Thymus (tissue), 14 donors: ENCODE data around the gene SRSF3. TPM values are rescaled to one million over a fixed set of nuclear protein-coding genes. Genes with fewer than 3 reads are reported as not detected.

Experiments used
- DNase-seq, 9 donors: peaks; one replicate each; pipeline ENCODE4 v3.0.0-alpha.2; 2013; ENCODE audit warnings: low spot score in 9 of 9, low read depth in 6 of 9, missing footprints in 1 of 9
- H3K27ac ChIP-seq, 2 donors: one replicate each; pipeline ENCODE4 v1.5.1; 2013; ENCODE audit warnings: control low read depth in 1 of 2, low read depth in 1 of 2, low read length in 1 of 2, mild to moderate bottlenecking in 1 of 2, moderate library complexity in 1 of 2
- H3K27me3 ChIP-seq, 2 donors: one replicate each; pipeline ENCODE4 v1.5.1; 2013; ENCODE audit warnings: low read length in 1 of 2; ENCODE audit not compliant: control insufficient read depth in 2 of 2, insufficient read depth in 1 of 2
- H3K36me3 ChIP-seq, 2 donors: one replicate each; pipeline ENCODE4 v1.5.1; 2013; ENCODE audit warnings: low read length in 1 of 2, mild to moderate bottlenecking in 1 of 2, moderate library complexity in 1 of 2; ENCODE audit not compliant: control insufficient read depth in 2 of 2, insufficient read depth in 2 of 2
- H3K4me1 ChIP-seq, 2 donors: one replicate each; pipeline ENCODE4 v1.5.1; 2013; ENCODE audit warnings: low read length in 2 of 2; ENCODE audit not compliant: control insufficient read depth in 2 of 2, insufficient read depth in 2 of 2
- H3K4me3 ChIP-seq, 2 donors: one replicate each; pipeline ENCODE4 v1.5.1; 2013; ENCODE audit warnings: low read length in 2 of 2, control low read depth in 1 of 2, mild to moderate bottlenecking in 1 of 2
- H3K9me3 ChIP-seq, 2 donors: one replicate each; pipeline ENCODE4 v1.5.1; 2013; ENCODE audit warnings: low read length in 1 of 2, mild to moderate bottlenecking in 1 of 2; ENCODE audit not compliant: control insufficient read depth in 2 of 2, insufficient read depth in 1 of 2
- WGBS: extraction: QIAGEN DNeasy Blood & Tissue Kit; methylation state at CpG from one replicate; pipeline ENCODE4 v1.1.7; 2013; 5-methylcytosine and 5-hydroxymethylcytosine counted together
- long read RNA-seq, 10 donors: transcript quantifications; one replicate each; lab custom pipeline, GENCODE V29; 2026
- polyA plus RNA-seq: library from polyadenylated mRNA; stranded (reverse); fragments of 200-250 nt; gene quantifications from one replicate; pipeline ENCODE4 v1.2.3, GENCODE V29; 2013
- total RNA-seq: library from RNA; stranded (reverse); fragments of 120-200 nt; gene quantifications from one replicate; pipeline ENCODE4 v1.2.4, GENCODE V29; 2013
- donor health status: healthy.

SRSF3 gene
- total RNA-seq (454 TPM), polyA plus RNA-seq (299 TPM)
- long read RNA-seq, donor 1, full-length matches to known transcripts: 70 of 70 reads
- long read RNA-seq, donor 1, partial matches to known transcripts: 0 of 70 reads
- long read RNA-seq, donor 1, other reads (novel, unspliced or antisense): 0 of 70 reads
- long read RNA-seq, donor 2: 0 reads
- long read RNA-seq, donor 3, full-length matches to known transcripts: 885 of 1,064 reads
- long read RNA-seq, donor 3, partial matches to known transcripts: 150 of 1,064 reads
- long read RNA-seq, donor 3, other reads (novel, unspliced or antisense): 29 of 1,064 reads
- long read RNA-seq, donor 4, full-length matches to known transcripts: 226 of 261 reads
- long read RNA-seq, donor 4, partial matches to known transcripts: 29 of 261 reads
- long read RNA-seq, donor 4, other reads (novel, unspliced or antisense): 6 of 261 reads
- long read RNA-seq, donor 5, full-length matches to known transcripts: 850 of 1,026 reads
- long read RNA-seq, donor 5, partial matches to known transcripts: 145 of 1,026 reads
- long read RNA-seq, donor 5, other reads (novel, unspliced or antisense): 31 of 1,026 reads
- long read RNA-seq, donor 6, full-length matches to known transcripts: 277 of 301 reads
- long read RNA-seq, donor 6, partial matches to known transcripts: 19 of 301 reads
- long read RNA-seq, donor 6, other reads (novel, unspliced or antisense): 5 of 301 reads
- long read RNA-seq, donor 7, full-length matches to known transcripts: 466 of 529 reads
- long read RNA-seq, donor 7, partial matches to known transcripts: 56 of 529 reads
- long read RNA-seq, donor 7, other reads (novel, unspliced or antisense): 7 of 529 reads
- long read RNA-seq, donor 8, full-length matches to known transcripts: 146 of 173 reads
- long read RNA-seq, donor 8, partial matches to known transcripts: 20 of 173 reads
- long read RNA-seq, donor 8, other reads (novel, unspliced or antisense): 7 of 173 reads
- long read RNA-seq, donor 9, full-length matches to known transcripts: 350 of 388 reads
- long read RNA-seq, donor 9, partial matches to known transcripts: 38 of 388 reads
- long read RNA-seq, donor 9, other reads (novel, unspliced or antisense): 0 of 388 reads
- long read RNA-seq, donor 10, full-length matches to known transcripts: 286 of 334 reads
- long read RNA-seq, donor 10, partial matches to known transcripts: 32 of 334 reads
- long read RNA-seq, donor 10, other reads (novel, unspliced or antisense): 16 of 334 reads

GRCh38 chr6:36594029-36594815, at the start of gene SRSF3:
Gene SRSF3, plus strand, starts transcription at chr6:36594362. Its CDS starts 2,401 bp downstream, at chr6:36596763.
- peaks cover 25 to 45% of the 10 kb centered on the region in 2 donors for H3K4me1 ChIP-seq
- H3K27ac ChIP-seq: peak within 1 kb of the TSS; percentile 97 to 100
- H3K4me3 ChIP-seq: peak within 1 kb of the TSS; percentile 70 to 99
- no peaks in the 10 kb centered on the region for H3K27me3 ChIP-seq
- WGBS: under 1% methylated on average over 58 of the region's 58 CpGs
- H3K36me3 ChIP-seq: peaks cover 23 to 37% of the 10 kb centered on the region in 2 donors
- DNase-seq: peak; percentile 95 to 99 (median 98)
- H3K9me3 ChIP-seq: peaks cover 0 to 6% of the 10 kb centered on the region in 2 donors

- 42% methylated on average over 3 of the region's 3 CpGs for WGBS
- H3K27ac ChIP-seq: peak overlapping the region; percentile 92 to 93
- no peaks in the 10 kb centered on the region for H3K9me3 ChIP-seq
Measured at GRCh38 chr6:36545767-36546307, 48.3 kb upstream of the SRSF3 start.

GRCh38 chr6:36546308-36546919, 47.7 kb upstream of the SRSF3 start:
- under 1% methylated on average over 15 of the region's 15 CpGs for WGBS
- Histone ChIP-seq H3K9me3 (no peaks in the 10 kb centered on the region), H3K27ac (peak overlapping the region; percentile 92 to 93), H3K36me3 (peaks cover 0 to 7% of the 10 kb centered on the region in 2 donors), H3K4me3 (peak overlapping the region; percentile 75 to 96), H3K4me1 (peaks cover 19 to 38% of the 10 kb centered on the region in 2 donors), H3K27me3 (no peaks in the 10 kb centered on the region)
- DNase-seq: peak in 5 of 9 donors; percentile 15 to 60 (median 39)

More at GRCh38 chr6:36545767-36546307, 48.3 kb upstream of the SRSF3 start:
- Histone ChIP-seq H3K4me3 (peak overlapping the region; percentile 75 to 96), H3K36me3 (peaks cover 0 to 13% of the 10 kb centered on the region in 2 donors), H3K27me3 (no peaks in the 10 kb centered on the region), H3K4me1 (peaks cover 19 to 38% of the 10 kb centered on the region in 2 donors)
- peak in 2 of 9 donors; percentile 11 to 27 for DNase-seq

- WGBS: under 1% methylated on average over 51 of the region's 51 CpGs
- no peaks in the 10 kb centered on the region for H3K27me3 ChIP-seq
- no peaks in the 10 kb centered on the region for H3K9me3 ChIP-seq
- H3K4me3 ChIP-seq: peak within 1 kb of the TSS; percentile 75 to 96
- H3K36me3 ChIP-seq: peaks cover 0 to 3% of the 10 kb centered on the region in 2 donors
- peak within 1 kb of the TSS; percentile 92 to 93 for H3K27ac ChIP-seq
- peaks cover 19 to 34% of the 10 kb centered on the region in 2 donors for H3K4me1 ChIP-seq
- DNase-seq: peak; percentile 68 to 94 (median 87)
Measured at GRCh38 chr6:36546920-36547645, 47.1 kb upstream of the SRSF3 start, which contains the start of gene STK38. Gene STK38, minus strand, starts transcription at chr6:36547479. Its CDS starts 7,277 bp downstream, at chr6:36540202.

GRCh38 chr6:36547646-36548400, 46.3 kb upstream of the SRSF3 start:
- no peaks in the 10 kb centered on the region for H3K36me3 ChIP-seq
- peak in 3 of 9 donors; percentile 13 to 37 (median 17) for DNase-seq
- H3K9me3 ChIP-seq: no peaks in the 10 kb centered on the region
- peaks cover 19 to 32% of the 10 kb centered on the region in 2 donors for H3K4me1 ChIP-seq
- peak overlapping the region; percentile 12 to 96 for H3K4me3 ChIP-seq
- 61% methylated on average over 13 of the region's 13 CpGs for WGBS
- H3K27ac ChIP-seq: peak overlapping the region; percentile 76 to 93
- no peaks in the 10 kb centered on the region for H3K27me3 ChIP-seq

GRCh38 chr6:36548401-36548743, 45.8 kb upstream of the SRSF3 start:
- Histone ChIP-seq H3K27ac (no peak overlapping the region), H3K4me1 (peaks cover 18 to 29% of the 10 kb centered on the region in 2 donors), H3K9me3 (no peaks in the 10 kb centered on the region), H3K27me3 (no peaks in the 10 kb centered on the region), H3K36me3 (no peaks in the 10 kb centered on the region), H3K4me3 (no peak overlapping the region)
- no peak for DNase-seq
- WGBS: 96% methylated on average over 2 of the region's 2 CpGs

- WGBS: 92% methylated on average over 1 of the region's 1 CpG
Measured at GRCh38 chr6:36550473-36551000, 43.6 kb upstream of the SRSF3 start.

More at GRCh38 chr6:36550473-36551000, 43.6 kb upstream of the SRSF3 start:
- Histone ChIP-seq H3K9me3 (no peaks in the 10 kb centered on the region), H3K27me3 (no peaks in the 10 kb centered on the region), H3K36me3 (no peaks in the 10 kb centered on the region), H3K4me1 (peaks cover 10 to 14% of the 10 kb centered on the region in 2 donors), H3K27ac (no peak overlapping the region), H3K4me3 (no peak overlapping the region)
- no peak for DNase-seq
